K562 (cell line): ENCODE results near the gene PRKAR2B. TPM values are rescaled to one million over a fixed set of nuclear protein-coding genes. Genes with fewer than 3 reads are reported as not detected.

Source experiments
- ADNP ChIP-seq: fragments of 200-800 bp; sonication (Bioruptor generic); IDR thresholded peaks from 2 replicates; pipeline ENCODE4 v1.6.1; 2016; ENCODE audit warnings: missing genetic modification characterization, missing compliant biosample characterization
- CREB3 ChIP-seq: fragments of 450-650 bp; conservative IDR thresholded peaks from 2 replicates; pipeline ENCODE4 v1.6.1; 2016; ENCODE audit warnings: missing genetic modification characterization, low read depth, mild to moderate bottlenecking, missing compliant biosample characterization, moderate library complexity
- E4F1 ChIP-seq: fragments of 250-450 bp; sonication (Bioruptor Pico); IDR thresholded peaks from 2 replicates; pipeline ENCODE4 v1.5.0; 2021; ENCODE audit warnings: mild to moderate bottlenecking, borderline replicate concordance
- ESRRA ChIP-seq: fragments of 450-650 bp; IDR thresholded peaks from 2 replicates; pipeline ENCODE4 v1.6.1; 2014; ENCODE audit warnings: low read depth, mild to moderate bottlenecking, moderate library complexity, borderline replicate concordance
- FOXK1 ChIP-seq: sonication (generic); formaldehyde crosslinking; IDR thresholded peaks from 2 replicates; pipeline ENCODE4 v1.8.0; 2022; ENCODE audit warnings: missing genetic modification reagents, mild to moderate bottlenecking, borderline replicate concordance
- GTF2E2 ChIP-seq: fragments of 200-800 bp; sonication (Bioruptor generic); IDR thresholded peaks from 2 replicates; pipeline ENCODE4 v1.6.1; 2016; ENCODE audit warnings: missing genetic modification characterization, missing compliant biosample characterization
- HDAC2 ChIP-seq: fragments of 450-650 bp; IDR thresholded peaks from 2 replicates; pipeline ENCODE4 v1.6.1; 2016; ENCODE audit warnings: mild to moderate bottlenecking
- HDGF ChIP-seq: fragments of 450-650 bp; IDR thresholded peaks from 2 replicates; pipeline ENCODE4 v1.6.1; 2016
- MNT ChIP-seq, 2 experiments: fragments of 450-650 bp; conservative IDR thresholded peaks; 2 replicates each; pipeline ENCODE4 v1.6.1; 2017; ENCODE audit warnings: mild to moderate bottlenecking in 2 of 2, moderate library complexity in 2 of 2
- POLR3G ChIP-seq: IDR thresholded peaks from 2 replicates; pipeline ENCODE4 v1.6.1; 2011; ENCODE audit not compliant: insufficient read length, insufficient replicate concordance; ENCODE audit errors: extremely low read depth
- PURB ChIP-seq: sonication (generic); formaldehyde crosslinking; IDR thresholded peaks from 2 replicates; pipeline ENCODE4 v1.9.0; 2021; ENCODE audit warnings: low read depth, mild to moderate bottlenecking, missing genetic modification reagents
- SIRT6 ChIP-seq: IDR thresholded peaks from one replicate; pipeline ENCODE4 v1.6.1; 2012; ENCODE audit warnings: low read depth, mild to moderate bottlenecking, control low read depth, inconsistent platforms, low read length, moderate library complexity
- SIX5 ChIP-seq, 2 experiments: IDR thresholded peaks; 2 replicates each; pipeline ENCODE4 v1.6.1; 2011; ENCODE audit warnings: low read length in 2 of 2, borderline replicate concordance in 1 of 2, low read depth in 1 of 2, mild to moderate bottlenecking in 1 of 2, moderate library complexity in 1 of 2; ENCODE audit not compliant: insufficient read depth in 1 of 2
- SMAD3 ChIP-seq: fragments of 450-650 bp; formaldehyde crosslinking; conservative IDR thresholded peaks from 2 replicates; pipeline ENCODE4 v1.4.0; 2020; ENCODE audit warnings: mild to moderate bottlenecking
- SREBF2 ChIP-seq: sonication (generic); formaldehyde crosslinking; IDR thresholded peaks from 2 replicates; pipeline ENCODE4 v1.4.0; 2020; ENCODE audit warnings: mild to moderate bottlenecking, missing genetic modification reagents
- YBX1 ChIP-seq: fragments of 450-650 bp; IDR thresholded peaks from 2 replicates; pipeline ENCODE4 v1.7.1; 2016; ENCODE audit warnings: mild to moderate bottlenecking
- ZBTB5 ChIP-seq: fragments of 450-650 bp; IDR thresholded peaks from 2 replicates; pipeline ENCODE4 v1.6.1; 2017; ENCODE audit warnings: antibody characterized with exemption
- ZNF217 ChIP-seq: sonication (generic); formaldehyde crosslinking; IDR thresholded peaks from 2 replicates; pipeline ENCODE4 v1.8.0; 2022; ENCODE audit warnings: mild to moderate bottlenecking, missing genetic modification reagents
- ZNF3 ChIP-seq: fragments of 250-450 bp; sonication (Bioruptor Pico); IDR thresholded peaks from 2 replicates; pipeline ENCODE4 v1.5.0; 2021; ENCODE audit warnings: mild to moderate bottlenecking, moderate library complexity
- ZNF79 ChIP-seq: fragments of 250-450 bp; sonication (Bioruptor Pico); IDR thresholded peaks from 2 replicates; pipeline ENCODE4 v1.4.0; 2020; ENCODE audit warnings: low read depth, mild to moderate bottlenecking, moderate library complexity
- polyA plus RNA-seq, 8 experiments: library from polyadenylated mRNA; depleted of rRNA in 4 of 8; stranded (reverse) in 5 of 8; unstranded in 3 of 8; fragments of >200 nt; fragmentation: Nextera tagmentation in 2 of 8; fragmentation: Illumina TruSeq in 1 of 8; extraction: Ambion mirVana in 2 of 8; extraction: Trizol in 1 of 8; gene quantifications; 2 replicates each; pipeline versions ENCODE4 v1.2.1 to v1.2.3, GENCODE V29; 2011 to 2014; ENCODE audit warnings: inconsistent platforms in 1 of 8, missing spikeins in 1 of 8
- total RNA-seq, 7 experiments: library from RNA; depleted of rRNA in 6 of 7; stranded (reverse); fragments of >200 nt in 6 of 7; fragmentation: Illumina TruSeq in 2 of 7; extraction: Trizol in 2 of 7; gene quantifications; 2 replicates each; pipeline versions ENCODE4 v1.2.1 to v1.2.3, GENCODE V29; 2011 to 2021; ENCODE audit warnings: low replicate concordance in 1 of 7

The PRKAR2B gene
- total and polyA plus RNA-seq, 9 of the 15 experiments (the other 6 are each of a cell fraction or from before 2014, with no cell fraction given) = 59.0 to 173 (median 129) TPM

GRCh38 chr7:107016312-107016711, 28.2 kb upstream of the PRKAR2B start (continued):
- TF ChIP-seq CREB3 (0 out of 2 replicates have a peak, but pooled peaks have one; percentile 20), ESRRA (no peak), ZNF217 (no peak), POLR3G (no peak), MNT (conservative IDR thresholded peaks at IDR 0.05) (0 out of 4 replicates have a peak, but pooled peaks of 1 of the 2 experiments have one; percentile 27), HDAC2 (peak; percentile 48; the same call in 1 of the 2 replicates), SMAD3 (no peak), SIX5 (IDR thresholded peaks at IDR 0.05; ENCODE audit: borderline replicate concordance in 1 of 2, insufficient read depth in 1 of 2, low read depth in 1 of 2, low read length in 2 of 2) (no peak), SREBF2 (CRISPR knock-in tag) (no peak), ZBTB5 (no peak), YBX1 (no peak), SIRT6 (no peak), HDGF (no peak), PURB (CRISPR knock-in tag) (no peak), ZNF79 (CRISPR knock-in tag) (no peak), E4F1 (no peak), ZNF3 (CRISPR knock-in tag) (no peak), ADNP (tag) (no peak), GTF2E2 (tag) (no peak), FOXK1 (CRISPR knock-in tag) (no peak)
